IMR-90 (cell line): Measurements from ENCODE around the gene RAB36. TPM values are rescaled to one million over a fixed set of nuclear protein-coding genes. Genes with fewer than 3 reads are reported as not detected.

Source experiments
- ATAC-seq: fragments of 200-7000 bp; cut with Tn5 transposase; 2 replicates; pipeline ENCODE4 v1.9.1; 2020; ENCODE audit warnings: low read depth, mild to moderate bottlenecking, moderate library complexity
- BruUV-seq: library from RNA; stranded (reverse); fragments of 400-500 nt; replicated peaks from 2 replicates; lab custom pipeline; 2021; lab: Mats Ljungman, UMichigan
- CTCF ChIA-PET: fragments of 300-600 bp; formaldehyde crosslinking; extraction: SDS; loops from one replicate; lab custom pipeline; 2021; ENCODE audit warnings: antibody characterized with exemption; lab: Yijun Ruan, JAX
- POLR2A ChIA-PET: fragments of 300-600 bp; sonication (Branson Sonifier 250); formaldehyde crosslinking; loops from one replicate; lab custom pipeline; 2022; ENCODE audit warnings: antibody characterized with exemption; ENCODE audit not compliant: unreplicated experiment; lab: Charles Lee
- DNase-seq: peaks from one replicate; pipeline ENCODE4 v3.0.0; 2013
- H2AFZ ChIP-seq: replicated peaks from 2 replicates; pipeline ENCODE3; 2013; ENCODE audit warnings: low read length, mild to moderate bottlenecking; ENCODE audit not compliant: poor library complexity
- H2AK5ac ChIP-seq: 2 replicates; pipeline ENCODE4 v1.6.1; 2013; ENCODE audit warnings: low read depth, low read length, inconsistent platforms
- H2AK9ac ChIP-seq: replicated peaks from 2 replicates; pipeline ENCODE3; 2013; ENCODE audit warnings: mild to moderate bottlenecking, low read depth, low read length, moderate library complexity; ENCODE audit not compliant: poor library complexity
- H2BK120ac ChIP-seq: 2 replicates; pipeline ENCODE4 v1.6.1; 2013; ENCODE audit warnings: low read depth, low read length, inconsistent platforms
- H2BK15ac ChIP-seq: 3 replicates; pipeline ENCODE4 v1.6.1; 2013; ENCODE audit warnings: low read depth, low read length, inconsistent platforms
- H2BK20ac ChIP-seq: 2 replicates; pipeline ENCODE4 v1.6.1; 2013; ENCODE audit warnings: low read depth, mild to moderate bottlenecking, inconsistent platforms, low read length, moderate library complexity
- H2BK5ac ChIP-seq: 2 replicates; pipeline ENCODE4 v1.6.1; 2013; ENCODE audit warnings: mild to moderate bottlenecking, low read depth, low read length, inconsistent platforms; ENCODE audit not compliant: poor library complexity, severe bottlenecking
- H3K14ac ChIP-seq: replicated peaks from 2 replicates; pipeline ENCODE4 v1.6.1; 2013; ENCODE audit warnings: low read depth, low read length, inconsistent platforms
- H3K18ac ChIP-seq: 2 replicates; pipeline ENCODE4 v1.6.1; 2013; ENCODE audit warnings: low read depth, low read length, control low read depth
- H3K23ac ChIP-seq: 2 replicates; pipeline ENCODE4 v1.6.1; 2013; ENCODE audit warnings: low read depth, low read length, inconsistent platforms
- H3K27ac ChIP-seq: 2 replicates; pipeline ENCODE4 v1.5.1; 2013; ENCODE audit warnings: mild to moderate bottlenecking, control low read depth, low read length; ENCODE audit not compliant: insufficient read depth
- H3K27me3 ChIP-seq: 2 replicates; pipeline ENCODE4 v1.6.1; 2013; ENCODE audit warnings: low read length; ENCODE audit not compliant: control insufficient read depth, insufficient read depth
- H3K36me3 ChIP-seq: 2 replicates; pipeline ENCODE4 v1.6.1; 2013; ENCODE audit warnings: low read length, mixed read lengths; ENCODE audit not compliant: control insufficient read depth, insufficient read depth
- H3K4ac ChIP-seq: 2 replicates; pipeline ENCODE4 v1.6.1; 2013; ENCODE audit warnings: low read depth, low read length, inconsistent platforms
- H3K4me1 ChIP-seq: 2 replicates; pipeline ENCODE4 v1.6.1; 2013; ENCODE audit warnings: low read length, mixed read lengths; ENCODE audit not compliant: control insufficient read depth, insufficient read depth
- H3K4me2 ChIP-seq: 2 replicates; pipeline ENCODE4 v1.6.1; 2013; ENCODE audit warnings: low read depth, mild to moderate bottlenecking, control low read depth, low read length, moderate library complexity
- H3K4me3 ChIP-seq: 2 replicates; pipeline ENCODE4 v1.5.1; 2013; ENCODE audit warnings: low read depth, mild to moderate bottlenecking, control low read depth, low read length, moderate library complexity; ENCODE audit not compliant: insufficient read depth
- H3K56ac ChIP-seq: 2 replicates; pipeline ENCODE4 v1.6.1; 2013; ENCODE audit warnings: low read length, inconsistent platforms; ENCODE audit not compliant: insufficient read depth; ENCODE audit errors: extremely low read depth
- H3K79me1 ChIP-seq, 2 experiments: 2 replicates each; pipeline ENCODE4 v1.6.1; 2013; ENCODE audit warnings: low read length in 2 of 2, inconsistent platforms in 1 of 2, low read depth in 1 of 2
- H3K9ac ChIP-seq: 2 replicates; pipeline ENCODE4 v1.6.1; 2013; ENCODE audit warnings: low read depth, low read length, control low read depth
- H3K9me1 ChIP-seq: 2 replicates; pipeline ENCODE4 v1.6.1; 2013; ENCODE audit warnings: low read length, inconsistent platforms; ENCODE audit not compliant: insufficient read depth
- H3K9me3 ChIP-seq: 2 replicates; pipeline ENCODE4 v1.6.1; 2013; ENCODE audit warnings: low read length; ENCODE audit not compliant: control insufficient read depth, insufficient read depth
- H4K20me1 ChIP-seq: 2 replicates; pipeline ENCODE4 v1.6.1; 2013; ENCODE audit warnings: low read length, inconsistent platforms; ENCODE audit not compliant: insufficient read depth
- H4K5ac ChIP-seq: 2 replicates; pipeline ENCODE4 v1.6.1; 2013; ENCODE audit warnings: mild to moderate bottlenecking, low read depth, low read length, control low read depth
- H4K8ac ChIP-seq, 2 experiments: 2 replicates each; pipeline ENCODE4 v1.6.1; 2013; ENCODE audit warnings: low read depth in 2 of 2, low read length in 2 of 2, control low read depth in 1 of 2, inconsistent platforms in 1 of 2
- H4K91ac ChIP-seq: 2 replicates; pipeline ENCODE4 v1.6.1; 2013; ENCODE audit warnings: low read depth, low read length, inconsistent platforms; ENCODE audit not compliant: insufficient read depth
- CEBPB ChIP-seq: IDR thresholded peaks from 2 replicates; pipeline ENCODE4 v1.6.1; 2012; ENCODE audit warnings: low read depth, low read length, improper control_type of control experiment
- SMC3 ChIP-seq: fragments of 150-350 bp; IDR thresholded peaks from 2 replicates; pipeline ENCODE4 v1.6.1; 2016; ENCODE audit warnings: low read depth, mild to moderate bottlenecking, antibody characterized with exemption, low read length, moderate library complexity
- WGBS, 2 experiments: methylation state at CpG; one replicate each; pipeline versions ENCODE4 v1.1.5 to v1.1.7; 2013; ENCODE audit warnings: missing lambda C conversion rate in 2 of 2; ENCODE audit not compliant: insufficient read length in 1 of 2; ENCODE audit errors: extremely low coverage in 2 of 2; 5-methylcytosine and 5-hydroxymethylcytosine counted together
- dilution Hi-C: fragments of 300-500 bp; cut with HindIII; formaldehyde crosslinking; loops from one replicate; pipeline ENCODE4 v1.14.3; 2018; ENCODE audit warnings: low sequenced_read_pairs; ENCODE audit not compliant: unreplicated experiment
- in situ Hi-C: fragments of 300-500 bp; cut with MboI; formaldehyde crosslinking; loops from 3 replicates; pipeline ENCODE4 v1.14.3; 2019; ENCODE audit warnings: low sequenced_read_pairs, inconsistent platforms, mixed read lengths
- intact Hi-C: fragments of 100-400 bp; cut with micrococcal nuclease; formaldehyde crosslinking; loops from 2 replicates; pipeline ENCODE4 v1.10.0; 2022
- polyA plus RNA-seq, 3 experiments: library from polyadenylated mRNA; depleted of rRNA; stranded (reverse); fragments of >200 nt; gene quantifications; 2 replicates each; pipeline ENCODE4 v1.2.3, GENCODE V29; 2012; ENCODE audit warnings: low replicate concordance in 1 of 3
- total RNA-seq: library from RNA; depleted of rRNA; stranded (reverse); fragments of >200 nt; gene quantifications from 2 replicates; pipeline ENCODE4 v1.2.3, GENCODE V29; 2012

The RAB36 gene
- total and polyA plus RNA-seq, 2 of the 4 experiments (the other 2 are of a cell fraction), result 3.6 to 4.0 TPM

DNA sequence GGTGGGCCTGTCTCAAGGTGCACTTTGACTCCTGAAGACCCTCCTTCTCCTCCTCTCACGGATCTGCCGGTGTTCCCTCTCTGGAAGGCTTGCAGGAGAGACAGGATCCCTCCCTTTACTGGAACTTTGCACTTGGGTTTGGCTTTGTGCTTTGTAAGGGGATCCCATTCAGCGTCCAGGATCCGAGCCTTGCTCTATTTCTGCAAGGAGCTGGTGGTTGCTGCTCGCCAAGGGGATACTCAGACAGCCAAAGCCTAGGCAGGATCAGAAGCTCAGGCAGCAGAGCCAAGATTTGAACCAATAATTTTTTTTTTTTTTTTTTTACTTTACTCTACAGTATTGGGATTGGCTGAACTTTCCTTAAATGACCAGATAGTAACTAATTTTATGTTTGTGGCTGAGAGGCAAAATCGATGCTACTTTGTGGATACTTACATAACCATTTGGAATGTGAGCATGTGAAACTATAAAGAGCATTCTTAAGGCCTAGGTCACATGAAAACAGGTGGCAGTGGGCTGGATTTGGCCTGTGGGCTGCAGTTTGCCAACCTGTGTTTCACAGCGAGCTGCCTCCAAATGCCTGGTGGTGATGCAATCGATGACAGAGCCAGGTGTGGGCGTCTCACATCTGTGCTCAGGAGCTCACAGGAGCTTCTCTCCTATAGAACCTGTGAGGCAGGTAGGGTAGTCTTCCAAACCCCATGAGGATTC lies 60.2 kb downstream of the RAB36 start:
- ChIA-PET POLR2A (interaction anchor here (0.6 kb wide), 1 partner anchor 36 kb away, joined by 7 read pairs; no protein-coding TSS in a partner anchor), CTCF (no interaction called here)
- no peak overlapping the region for H2AFZ ChIP-seq
- peaks cover 12 to 68% of the 10 kb centered on the region in 2 experiments for H3K79me1 ChIP-seq
- no peak overlapping the region for H2AK9ac ChIP-seq
- no peak overlapping the region for H3K27ac ChIP-seq
- H4K20me1 ChIP-seq, result peaks cover 52% of the 10 kb centered on the region
- WGBS, 2 experiments, result no CpG with 5 or more reads among the region's 9 CpGs
- H3K56ac ChIP-seq, result no peak overlapping the region
- no peak overlapping the region for H2AK5ac ChIP-seq
- H3K4me1 ChIP-seq, result no peaks in the 10 kb centered on the region; the same call in 1 of the 2 replicates
- TF ChIP-seq SMC3 (no peak), CEBPB (peak; percentile 55; the same call in 1 of the 2 replicates)
- H2BK120ac ChIP-seq, result no peak overlapping the region
- peaks cover 29% of the 10 kb centered on the region for H3K9me1 ChIP-seq
- no peak overlapping the region for H3K4me2 ChIP-seq
- H4K5ac ChIP-seq, result no peak overlapping the region
- no peak overlapping the region for H3K9ac ChIP-seq
- no peak overlapping the region for H3K14ac ChIP-seq
- H3K4me3 ChIP-seq, result no peak overlapping the region
- H3K4ac ChIP-seq, result no peak overlapping the region
- in situ Hi-C loops, result no loop called here
- peaks cover 4% of the 10 kb centered on the region for H3K36me3 ChIP-seq
- H2BK5ac ChIP-seq, result no peak overlapping the region
- no peak overlapping the region for H4K8ac ChIP-seq
- no peak overlapping the region for H2BK20ac ChIP-seq
- dilution Hi-C loops, result no loop called here
- no peaks in the 10 kb centered on the region for H3K27me3 ChIP-seq
- H3K18ac ChIP-seq, result no peak overlapping the region
- H4K91ac ChIP-seq, result no peak overlapping the region
- DNase-seq (no peak), ATAC-seq (no peak)
- no peak overlapping the region for H2BK15ac ChIP-seq
- no peaks in the 10 kb centered on the region for H3K9me3 ChIP-seq
- no peak overlapping the region for H3K23ac ChIP-seq
- intact Hi-C loops, result no loop called here
- BruUV-seq, result no TSS peak
